GM23338 (cell line): ENCODE measurements around the gene CAMTA1.

Experiments used
- CREB1 ChIP-seq: fragments of 250-450 bp; sonication (Bioruptor Pico); IDR thresholded peaks from 2 replicates; pipeline ENCODE4 v1.5.0; 2020; ENCODE audit warnings: low read depth, mild to moderate bottlenecking, moderate library complexity
- EZH2 ChIP-seq: fragments of 200-600 bp; sonication (generic); IDR thresholded peaks from one replicate; pipeline ENCODE4 v1.8.0; 2017; ENCODE audit warnings: antibody characterized with exemption, mild to moderate bottlenecking, low read depth; ENCODE audit not compliant: unreplicated experiment
- EZH2phosphoT487 ChIP-seq: fragments of 200-600 bp; sonication (generic); IDR thresholded peaks from one replicate; pipeline ENCODE4 v1.8.1; 2018; ENCODE audit warnings: antibody characterized with exemption; ENCODE audit not compliant: unreplicated experiment
- JUNB ChIP-seq: IDR thresholded peaks from one replicate; pipeline ENCODE4 v1.6.1; 2016; ENCODE audit warnings: antibody characterized with exemption; ENCODE audit not compliant: unreplicated experiment
- NANOG ChIP-seq: IDR thresholded peaks from 2 replicates; pipeline ENCODE4 v1.6.1; 2016; ENCODE audit warnings: antibody characterized with exemption, borderline replicate concordance
- POLR2AphosphoS5 ChIP-seq: IDR thresholded peaks from 2 replicates; pipeline ENCODE4 v1.6.1; 2016; ENCODE audit warnings: antibody characterized with exemption, low read depth
- STAT1 ChIP-seq: IDR thresholded peaks from one replicate; pipeline ENCODE4 v1.6.1; 2016; ENCODE audit warnings: antibody characterized with exemption; ENCODE audit not compliant: unreplicated experiment
- ZNF114 ChIP-seq: fragments of 250-450 bp; sonication (Bioruptor Pico); IDR thresholded peaks from 2 replicates; pipeline ENCODE4 v1.5.0; 2020; ENCODE audit warnings: mild to moderate bottlenecking, moderate library complexity
- ZNF331 ChIP-seq: fragments of 250-450 bp; sonication (Bioruptor Pico); IDR thresholded peaks from 2 replicates; pipeline ENCODE4 v1.5.0; 2020; ENCODE audit warnings: low read depth, mild to moderate bottlenecking, moderate library complexity
- TF ChIP-seq, protein P1 (sequence below), 2 experiments: fragments of 200-600 bp in 1 of 2; sonication (generic) in 1 of 2; conservative IDR thresholded peaks; 2 replicates each; pipeline versions ENCODE4 v1.5.1 to v1.6.1; 2016 to 2017; ENCODE audit warnings: antibody characterized with exemption in 2 of 2, low read depth in 2 of 2, mild to moderate bottlenecking in 2 of 2, moderate library complexity in 1 of 2
- TF ChIP-seq, protein P2 (sequence below): IDR thresholded peaks from one replicate; pipeline ENCODE4 v1.6.1; 2018; ENCODE audit warnings: antibody characterized with exemption; ENCODE audit not compliant: unreplicated experiment
- TF ChIP-seq, protein P3 (sequence below): fragments of 250-450 bp; sonication (Bioruptor Pico); IDR thresholded peaks from 2 replicates; pipeline ENCODE4 v1.5.0; 2020; ENCODE audit warnings: mild to moderate bottlenecking, moderate library complexity
- TF ChIP-seq, protein P4 (sequence below): IDR thresholded peaks from 2 replicates; pipeline ENCODE4 v1.6.1; 2016; ENCODE audit warnings: antibody characterized with exemption

GRCh38 chr1:6803357-6803756, 18.1 kb downstream of the CAMTA1 start:
- TF ChIP-seq, protein P1, sequence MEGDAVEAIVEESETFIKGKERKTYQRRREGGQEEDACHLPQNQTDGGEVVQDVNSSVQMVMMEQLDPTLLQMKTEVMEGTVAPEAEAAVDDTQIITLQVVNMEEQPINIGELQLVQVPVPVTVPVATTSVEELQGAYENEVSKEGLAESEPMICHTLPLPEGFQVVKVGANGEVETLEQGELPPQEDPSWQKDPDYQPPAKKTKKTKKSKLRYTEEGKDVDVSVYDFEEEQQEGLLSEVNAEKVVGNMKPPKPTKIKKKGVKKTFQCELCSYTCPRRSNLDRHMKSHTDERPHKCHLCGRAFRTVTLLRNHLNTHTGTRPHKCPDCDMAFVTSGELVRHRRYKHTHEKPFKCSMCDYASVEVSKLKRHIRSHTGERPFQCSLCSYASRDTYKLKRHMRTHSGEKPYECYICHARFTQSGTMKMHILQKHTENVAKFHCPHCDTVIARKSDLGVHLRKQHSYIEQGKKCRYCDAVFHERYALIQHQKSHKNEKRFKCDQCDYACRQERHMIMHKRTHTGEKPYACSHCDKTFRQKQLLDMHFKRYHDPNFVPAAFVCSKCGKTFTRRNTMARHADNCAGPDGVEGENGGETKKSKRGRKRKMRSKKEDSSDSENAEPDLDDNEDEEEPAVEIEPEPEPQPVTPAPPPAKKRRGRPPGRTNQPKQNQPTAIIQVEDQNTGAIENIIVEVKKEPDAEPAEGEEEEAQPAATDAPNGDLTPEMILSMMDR (conservative IDR thresholded peaks at IDR 0.05; ENCODE audit: low read depth in 2 of 2), result no peak
- no peak for TF ChIP-seq NANOG
- no peak for TF ChIP-seq STAT1
- TF ChIP-seq, protein P2, sequence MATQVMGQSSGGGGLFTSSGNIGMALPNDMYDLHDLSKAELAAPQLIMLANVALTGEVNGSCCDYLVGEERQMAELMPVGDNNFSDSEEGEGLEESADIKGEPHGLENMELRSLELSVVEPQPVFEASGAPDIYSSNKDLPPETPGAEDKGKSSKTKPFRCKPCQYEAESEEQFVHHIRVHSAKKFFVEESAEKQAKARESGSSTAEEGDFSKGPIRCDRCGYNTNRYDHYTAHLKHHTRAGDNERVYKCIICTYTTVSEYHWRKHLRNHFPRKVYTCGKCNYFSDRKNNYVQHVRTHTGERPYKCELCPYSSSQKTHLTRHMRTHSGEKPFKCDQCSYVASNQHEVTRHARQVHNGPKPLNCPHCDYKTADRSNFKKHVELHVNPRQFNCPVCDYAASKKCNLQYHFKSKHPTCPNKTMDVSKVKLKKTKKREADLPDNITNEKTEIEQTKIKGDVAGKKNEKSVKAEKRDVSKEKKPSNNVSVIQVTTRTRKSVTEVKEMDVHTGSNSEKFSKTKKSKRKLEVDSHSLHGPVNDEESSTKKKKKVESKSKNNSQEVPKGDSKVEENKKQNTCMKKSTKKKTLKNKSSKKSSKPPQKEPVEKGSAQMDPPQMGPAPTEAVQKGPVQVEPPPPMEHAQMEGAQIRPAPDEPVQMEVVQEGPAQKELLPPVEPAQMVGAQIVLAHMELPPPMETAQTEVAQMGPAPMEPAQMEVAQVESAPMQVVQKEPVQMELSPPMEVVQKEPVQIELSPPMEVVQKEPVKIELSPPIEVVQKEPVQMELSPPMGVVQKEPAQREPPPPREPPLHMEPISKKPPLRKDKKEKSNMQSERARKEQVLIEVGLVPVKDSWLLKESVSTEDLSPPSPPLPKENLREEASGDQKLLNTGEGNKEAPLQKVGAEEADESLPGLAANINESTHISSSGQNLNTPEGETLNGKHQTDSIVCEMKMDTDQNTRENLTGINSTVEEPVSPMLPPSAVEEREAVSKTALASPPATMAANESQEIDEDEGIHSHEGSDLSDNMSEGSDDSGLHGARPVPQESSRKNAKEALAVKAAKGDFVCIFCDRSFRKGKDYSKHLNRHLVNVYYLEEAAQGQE, result no peak
- no peak for TF ChIP-seq POLR2AphosphoS5
- TF ChIP-seq EZH2, result no peak
- no peak for TF ChIP-seq EZH2phosphoT487
- no peak for TF ChIP-seq ZNF114 (CRISPR knock-in tag)
- TF ChIP-seq JUNB, result no peak
- TF ChIP-seq, protein P3, sequence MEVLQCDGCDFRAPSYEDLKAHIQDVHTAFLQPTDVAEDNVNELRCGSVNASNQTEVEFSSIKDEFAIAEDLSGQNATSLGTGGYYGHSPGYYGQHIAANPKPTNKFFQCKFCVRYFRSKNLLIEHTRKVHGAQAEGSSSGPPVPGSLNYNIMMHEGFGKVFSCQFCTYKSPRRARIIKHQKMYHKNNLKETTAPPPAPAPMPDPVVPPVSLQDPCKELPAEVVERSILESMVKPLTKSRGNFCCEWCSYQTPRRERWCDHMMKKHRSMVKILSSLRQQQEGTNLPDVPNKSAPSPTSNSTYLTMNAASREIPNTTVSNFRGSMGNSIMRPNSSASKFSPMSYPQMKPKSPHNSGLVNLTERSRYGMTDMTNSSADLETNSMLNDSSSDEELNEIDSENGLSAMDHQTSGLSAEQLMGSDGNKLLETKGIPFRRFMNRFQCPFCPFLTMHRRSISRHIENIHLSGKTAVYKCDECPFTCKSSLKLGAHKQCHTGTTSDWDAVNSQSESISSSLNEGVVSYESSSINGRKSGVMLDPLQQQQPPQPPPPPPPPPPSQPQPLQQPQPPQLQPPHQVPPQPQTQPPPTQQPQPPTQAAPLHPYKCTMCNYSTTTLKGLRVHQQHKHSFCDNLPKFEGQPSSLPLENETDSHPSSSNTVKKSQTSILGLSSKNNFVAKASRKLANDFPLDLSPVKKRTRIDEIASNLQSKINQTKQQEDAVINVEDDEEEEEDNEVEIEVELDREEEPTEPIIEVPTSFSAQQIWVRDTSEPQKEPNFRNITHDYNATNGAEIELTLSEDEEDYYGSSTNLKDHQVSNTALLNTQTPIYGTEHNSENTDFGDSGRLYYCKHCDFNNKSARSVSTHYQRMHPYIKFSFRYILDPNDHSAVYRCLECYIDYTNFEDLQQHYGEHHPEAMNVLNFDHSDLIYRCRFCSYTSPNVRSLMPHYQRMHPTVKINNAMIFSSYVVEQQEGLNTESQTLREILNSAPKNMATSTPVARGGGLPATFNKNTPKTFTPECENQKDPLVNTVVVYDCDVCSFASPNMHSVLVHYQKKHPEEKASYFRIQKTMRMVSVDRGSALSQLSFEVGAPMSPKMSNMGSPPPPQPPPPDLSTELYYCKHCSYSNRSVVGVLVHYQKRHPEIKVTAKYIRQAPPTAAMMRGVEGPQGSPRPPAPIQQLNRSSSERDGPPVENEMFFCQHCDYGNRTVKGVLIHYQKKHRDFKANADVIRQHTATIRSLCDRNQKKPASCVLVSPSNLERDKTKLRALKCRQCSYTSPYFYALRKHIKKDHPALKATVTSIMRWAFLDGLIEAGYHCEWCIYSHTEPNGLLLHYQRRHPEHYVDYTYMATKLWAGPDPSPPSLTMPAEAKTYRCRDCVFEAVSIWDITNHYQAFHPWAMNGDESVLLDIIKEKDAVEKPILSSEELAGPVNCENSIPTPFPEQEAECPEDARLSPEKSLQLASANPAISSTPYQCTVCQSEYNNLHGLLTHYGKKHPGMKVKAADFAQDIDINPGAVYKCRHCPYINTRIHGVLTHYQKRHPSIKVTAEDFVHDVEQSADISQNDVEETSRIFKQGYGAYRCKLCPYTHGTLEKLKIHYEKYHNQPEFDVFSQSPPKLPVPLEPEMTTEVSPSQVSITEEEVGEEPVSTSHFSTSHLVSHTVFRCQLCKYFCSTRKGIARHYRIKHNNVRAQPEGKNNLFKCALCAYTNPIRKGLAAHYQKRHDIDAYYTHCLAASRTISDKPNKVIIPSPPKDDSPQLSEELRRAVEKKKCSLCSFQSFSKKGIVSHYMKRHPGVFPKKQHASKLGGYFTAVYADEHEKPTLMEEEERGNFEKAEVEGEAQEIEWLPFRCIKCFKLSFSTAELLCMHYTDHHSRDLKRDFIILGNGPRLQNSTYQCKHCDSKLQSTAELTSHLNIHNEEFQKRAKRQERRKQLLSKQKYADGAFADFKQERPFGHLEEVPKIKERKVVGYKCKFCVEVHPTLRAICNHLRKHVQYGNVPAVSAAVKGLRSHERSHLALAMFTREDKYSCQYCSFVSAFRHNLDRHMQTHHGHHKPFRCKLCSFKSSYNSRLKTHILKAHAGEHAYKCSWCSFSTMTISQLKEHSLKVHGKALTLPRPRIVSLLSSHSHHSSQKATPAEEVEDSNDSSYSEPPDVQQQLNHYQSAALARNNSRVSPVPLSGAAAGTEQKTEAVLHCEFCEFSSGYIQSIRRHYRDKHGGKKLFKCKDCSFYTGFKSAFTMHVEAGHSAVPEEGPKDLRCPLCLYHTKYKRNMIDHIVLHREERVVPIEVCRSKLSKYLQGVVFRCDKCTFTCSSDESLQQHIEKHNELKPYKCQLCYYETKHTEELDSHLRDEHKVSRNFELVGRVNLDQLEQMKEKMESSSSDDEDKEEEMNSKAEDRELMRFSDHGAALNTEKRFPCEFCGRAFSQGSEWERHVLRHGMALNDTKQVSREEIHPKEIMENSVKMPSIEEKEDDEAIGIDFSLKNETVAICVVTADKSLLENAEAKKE (CRISPR knock-in tag), result no peak
- TF ChIP-seq ZNF331, result no peak
- no peak for TF ChIP-seq CREB1 (CRISPR knock-in tag)
- TF ChIP-seq, protein P4, sequence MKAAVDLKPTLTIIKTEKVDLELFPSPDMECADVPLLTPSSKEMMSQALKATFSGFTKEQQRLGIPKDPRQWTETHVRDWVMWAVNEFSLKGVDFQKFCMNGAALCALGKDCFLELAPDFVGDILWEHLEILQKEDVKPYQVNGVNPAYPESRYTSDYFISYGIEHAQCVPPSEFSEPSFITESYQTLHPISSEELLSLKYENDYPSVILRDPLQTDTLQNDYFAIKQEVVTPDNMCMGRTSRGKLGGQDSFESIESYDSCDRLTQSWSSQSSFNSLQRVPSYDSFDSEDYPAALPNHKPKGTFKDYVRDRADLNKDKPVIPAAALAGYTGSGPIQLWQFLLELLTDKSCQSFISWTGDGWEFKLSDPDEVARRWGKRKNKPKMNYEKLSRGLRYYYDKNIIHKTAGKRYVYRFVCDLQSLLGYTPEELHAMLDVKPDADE, result no peak
